Cardiac muscle cell (in vitro differentiated cells and primary cell): Measurements from ENCODE around the gene TSPAN11. TPM values are rescaled to one million over a fixed set of nuclear protein-coding genes. Genes with fewer than 3 reads are reported as not detected.

ENCODE experiments used
- DNase-seq, 2 donors: peaks; one replicate each; pipeline versions ENCODE4 v3.0.0 to v3.0.0-alpha.2; 2010 to 2017; ENCODE audit warnings: low read depth in 1 of 2, low spot score in 1 of 2
- H3K27ac ChIP-seq: fragments of 200-600 bp; sonication (generic); 2 replicates; pipeline ENCODE4 v1.5.1; 2016
- H3K27me3 ChIP-seq: fragments of 200-600 bp; sonication (generic); 2 replicates; pipeline ENCODE4 v1.6.0; 2016; ENCODE audit warnings: control low read depth
- H3K36me3 ChIP-seq: fragments of 200-600 bp; sonication (generic); 2 replicates; pipeline ENCODE4 v1.5.1; 2016; ENCODE audit warnings: control low read depth
- H3K4me1 ChIP-seq: fragments of 200-600 bp; sonication (generic); 2 replicates; pipeline ENCODE4 v1.8.1; 2017; ENCODE audit warnings: low read depth, mild to moderate bottlenecking, mixed run types
- H3K4me3 ChIP-seq: fragments of 200-600 bp; sonication (generic); 2 replicates; pipeline ENCODE4 v1.5.1; 2016; ENCODE audit warnings: mild to moderate bottlenecking
- H3K9me3 ChIP-seq: fragments of 200-600 bp; sonication (generic); 2 replicates; pipeline ENCODE4 v1.5.1; 2017; ENCODE audit warnings: low read depth, mild to moderate bottlenecking, control low read depth
- CTCF ChIP-seq: IDR thresholded peaks from 2 replicates; pipeline ENCODE4 v1.5.1; 2012; ENCODE audit warnings: low read depth, mild to moderate bottlenecking, low read length
- polyA plus RNA-seq: library from polyadenylated mRNA; unstranded; fragments of >200 nt; fragmentation: Nextera tagmentation; extraction: Ambion mirVana; gene quantifications from 2 replicates; pipeline ENCODE4 v1.2.1, GENCODE V29; 2016
- total RNA-seq: library from RNA; depleted of rRNA; stranded (reverse); fragments of >200 nt; gene quantifications from 2 replicates; pipeline ENCODE4 v1.2.3, GENCODE V29; 2016

The TSPAN11 gene
- 19.4 and 26.1 TPM in 2 replicates for total RNA-seq
- polyA plus RNA-seq: 11.1 and 13.4 TPM in 2 replicates

- Histone ChIP-seq H3K4me3 (peak within 1 kb of the TSS; percentile 40), H3K27me3 (no peaks in the 10 kb centered on the region), H3K36me3 (no peaks in the 10 kb centered on the region), H3K4me1 (peaks cover 51% of the 10 kb centered on the region), H3K27ac (peak within 1 kb of the TSS; percentile 55), H3K9me3 (no peaks in the 10 kb centered on the region)
- no peak for TF ChIP-seq CTCF
- peak; percentile 47 to 76 for DNase-seq
Measured at GRCh38 chr12:30926243-30927221, at the start of gene TSPAN11. TSS of gene TSPAN11 (plus strand) at chr12:30926748. CDS start at chr12:30953992, 27,244 bp downstream.

- no peak for TF ChIP-seq CTCF
- no peak for DNase-seq
- H3K36me3 ChIP-seq: no peaks in the 10 kb centered on the region
Measured at GRCh38 chr12:30877105-30877875, 49.3 kb upstream of the TSPAN11 start.

GRCh38 chr12:30878024-30878423 lies 48.5 kb upstream of the TSPAN11 start:
- Histone ChIP-seq H3K27ac (no peak overlapping the region), H3K9me3 (no peaks in the 10 kb centered on the region), H3K27me3 (no peaks in the 10 kb centered on the region), H3K4me1 (no peaks in the 10 kb centered on the region), H3K36me3 (no peaks in the 10 kb centered on the region), H3K4me3 (no peak overlapping the region)
- TF ChIP-seq CTCF: no peak
- no peak for DNase-seq

More at GRCh38 chr12:30877105-30877875, 49.3 kb upstream of the TSPAN11 start:
- Histone ChIP-seq H3K9me3 (no peaks in the 10 kb centered on the region), H3K27ac (no peak overlapping the region), H3K4me3 (no peak overlapping the region), H3K4me1 (no peaks in the 10 kb centered on the region), H3K27me3 (no peaks in the 10 kb centered on the region)

- no peaks in the 10 kb centered on the region for H3K27me3 ChIP-seq
Measured at GRCh38 chr12:30880061-30880460, 46.5 kb upstream of the TSPAN11 start.

More at GRCh38 chr12:30880061-30880460, 46.5 kb upstream of the TSPAN11 start:
- no peaks in the 10 kb centered on the region for H3K36me3 ChIP-seq
- TF ChIP-seq CTCF: no peak
- H3K9me3 ChIP-seq: no peaks in the 10 kb centered on the region
- no peaks in the 10 kb centered on the region for H3K4me1 ChIP-seq
- H3K4me3 ChIP-seq: no peak overlapping the region
- H3K27ac ChIP-seq: no peak overlapping the region
- peak in 1 of 2 donors; percentile 17 for DNase-seq
